Activated CD8-positive, alpha-beta T cell treated with anti-CD3 and anti-CD28 coated beads for 36 hours (primary cell): ENCODE data around the gene VPS54. TPM values are rescaled to one million over a fixed set of nuclear protein-coding genes. Genes with fewer than 3 reads are reported as not detected.
A peak's percentile ranks its signal among the peaks of the same experiment; 100 is the strongest.

Source experiments
- ATAC-seq: fragments of 200-7000 bp; cut with Tn5 transposase; one replicate; pipeline ENCODE4 v1.10.0; 2021; ENCODE audit warnings: mild to moderate bottlenecking, moderate library complexity
- CTCF ChIA-PET: fragments of 350-600 bp; sonication (Branson Sonifier 250); formaldehyde crosslinking; loops from one replicate; lab custom pipeline; 2021; ENCODE audit warnings: antibody characterized with exemption; lab: Charles Lee
- POLR2A ChIA-PET: fragments of 350-600 bp; sonication (Branson Sonifier 250); formaldehyde crosslinking; loops from one replicate; lab custom pipeline; 2021; ENCODE audit warnings: antibody characterized with exemption; lab: Charles Lee
- DNase-seq: peaks from one replicate; pipeline ENCODE4 v3.0.0-alpha.2; 2020
- H3K27ac Mint-ChIP-seq: one replicate; pipeline ENCODE4 v1.8.0; 2021; ENCODE audit warnings: mild to moderate bottlenecking, mixed read lengths
- H3K27me3 Mint-ChIP-seq: one replicate; pipeline ENCODE4 v1.8.0; 2021; ENCODE audit warnings: mixed read lengths
- H3K36me3 Mint-ChIP-seq: one replicate; pipeline ENCODE4 v1.8.0; 2021; ENCODE audit warnings: low read depth, mixed read lengths
- H3K4me1 Mint-ChIP-seq: one replicate; pipeline ENCODE4 v1.8.0; 2021; ENCODE audit warnings: low read depth, mixed read lengths
- H3K4me3 Mint-ChIP-seq: one replicate; pipeline ENCODE4 v1.8.0; 2021; ENCODE audit warnings: mild to moderate bottlenecking, moderate library complexity, mixed read lengths
- H3K9me3 Mint-ChIP-seq: one replicate; pipeline ENCODE4 v1.8.0; 2021; ENCODE audit warnings: mixed read lengths
- intact Hi-C: fragments of 100-400 bp; cut with micrococcal nuclease; formaldehyde crosslinking; loops from one replicate; pipeline ENCODE4 v1.10.0; 2022
- total RNA-seq, 2 experiments: library from RNA; stranded (reverse); gene quantifications; one replicate each; pipeline ENCODE4 v1.2.3, GENCODE V29; 2021
- TF ChIP-seq, protein P1 (sequence below): fragments of 200-600 bp; IDR thresholded peaks from one replicate; pipeline ENCODE4 v1.8.0; 2022; ENCODE audit warnings: antibody characterized with exemption, mild to moderate bottlenecking

The VPS54 gene
- total RNA-seq, 2 experiments from 2014 or later, result 8.9 to 9.4 TPM

DNA sequence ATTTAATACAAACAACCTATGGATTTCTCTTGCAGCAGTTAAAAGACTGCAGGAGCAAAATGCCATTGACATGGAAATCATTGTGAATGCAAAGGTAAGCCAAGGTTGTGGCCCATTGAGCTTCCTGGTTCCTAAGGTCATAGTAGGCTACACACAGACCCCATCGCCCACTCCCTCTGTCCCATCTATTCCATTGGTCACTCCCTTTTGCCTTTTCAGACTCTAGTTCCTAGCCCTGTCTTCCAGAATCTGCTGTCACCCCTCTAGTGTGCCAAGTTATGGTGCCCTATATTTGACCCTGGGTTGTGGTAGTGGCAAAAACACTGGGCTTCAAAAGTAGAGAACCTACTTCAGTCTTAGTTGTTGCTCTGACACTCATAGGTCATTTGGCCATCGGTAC lies 132.8 kb downstream of the VPS54 start:
- Mint-ChIP-seq H3K36me3 (peaks cover 40% of the 10 kb centered on the region), H3K4me3 (no peak overlapping the region), H3K4me1 (peaks cover 29% of the 10 kb centered on the region), H3K27me3 (no peaks in the 10 kb centered on the region), H3K27ac (no peak overlapping the region), H3K9me3 (no peaks in the 10 kb centered on the region)
- CTCF ChIA-PET, result interaction anchor here (0.9 to 1.0 kb wide), 2 partner anchors 29 to 67 kb away, joined by 3 to 4 read pairs; no protein-coding TSS in a partner anchor
- TF ChIP-seq, protein P1, sequence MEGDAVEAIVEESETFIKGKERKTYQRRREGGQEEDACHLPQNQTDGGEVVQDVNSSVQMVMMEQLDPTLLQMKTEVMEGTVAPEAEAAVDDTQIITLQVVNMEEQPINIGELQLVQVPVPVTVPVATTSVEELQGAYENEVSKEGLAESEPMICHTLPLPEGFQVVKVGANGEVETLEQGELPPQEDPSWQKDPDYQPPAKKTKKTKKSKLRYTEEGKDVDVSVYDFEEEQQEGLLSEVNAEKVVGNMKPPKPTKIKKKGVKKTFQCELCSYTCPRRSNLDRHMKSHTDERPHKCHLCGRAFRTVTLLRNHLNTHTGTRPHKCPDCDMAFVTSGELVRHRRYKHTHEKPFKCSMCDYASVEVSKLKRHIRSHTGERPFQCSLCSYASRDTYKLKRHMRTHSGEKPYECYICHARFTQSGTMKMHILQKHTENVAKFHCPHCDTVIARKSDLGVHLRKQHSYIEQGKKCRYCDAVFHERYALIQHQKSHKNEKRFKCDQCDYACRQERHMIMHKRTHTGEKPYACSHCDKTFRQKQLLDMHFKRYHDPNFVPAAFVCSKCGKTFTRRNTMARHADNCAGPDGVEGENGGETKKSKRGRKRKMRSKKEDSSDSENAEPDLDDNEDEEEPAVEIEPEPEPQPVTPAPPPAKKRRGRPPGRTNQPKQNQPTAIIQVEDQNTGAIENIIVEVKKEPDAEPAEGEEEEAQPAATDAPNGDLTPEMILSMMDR, result no peak
- intact Hi-C loops, result loop anchor here (5.0 kb wide), 1 partner anchor 189 kb away; no protein-coding TSS in a partner anchor
- DNase-seq, result no peak
- POLR2A ChIA-PET, result no interaction called here
- ATAC-seq, result no peak

GRCh38 chr2:63882395-63883105 lies 136.7 kb downstream of the VPS54 start:
- peaks cover 30% of the 10 kb centered on the region for H3K4me1 Mint-ChIP-seq
- H3K4me3 Mint-ChIP-seq, result no peak overlapping the region
- H3K27ac Mint-ChIP-seq, result peak overlapping the region; percentile 60
- ATAC-seq (no peak), DNase-seq (peak; percentile 11)
- TF ChIP-seq, protein P1, result no peak
- ChIA-PET CTCF (interaction anchor here (1.7 kb wide), 1 partner anchor 21 kb away, joined by 8 read pairs; no protein-coding TSS in a partner anchor), POLR2A (interaction anchor here (0.5 to 1.1 kb wide), 2 partner anchors 37 to 71 kb away, joined by 3 to 4 read pairs; no protein-coding TSS in a partner anchor)
- no peaks in the 10 kb centered on the region for H3K27me3 Mint-ChIP-seq
- H3K36me3 Mint-ChIP-seq, result peaks cover 33% of the 10 kb centered on the region
- intact Hi-C loops, result no loop called here
- H3K9me3 Mint-ChIP-seq, result no peaks in the 10 kb centered on the region

DNA sequence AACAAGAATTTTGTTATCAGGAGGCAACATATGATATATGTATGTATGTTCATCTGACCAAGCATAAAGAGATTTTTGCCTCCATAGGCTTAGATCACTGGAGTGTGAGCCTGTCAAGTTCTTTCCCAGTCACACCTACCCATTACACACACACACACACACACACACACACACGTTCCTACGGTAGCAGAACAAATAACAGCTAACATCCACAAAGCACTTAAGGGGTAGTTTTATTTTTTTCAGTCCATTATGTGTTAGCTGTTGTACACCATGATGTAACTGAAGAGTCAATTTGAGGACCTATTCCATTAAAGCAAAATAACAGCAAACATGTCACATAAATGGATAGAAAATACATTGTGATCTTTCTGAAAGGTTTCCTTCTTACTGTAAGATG lies 138.0 kb downstream of the VPS54 start:
- no peak for ATAC-seq
- Mint-ChIP-seq H3K36me3 (peaks cover 37% of the 10 kb centered on the region), H3K9me3 (no peaks in the 10 kb centered on the region), H3K27me3 (no peaks in the 10 kb centered on the region), H3K4me3 (no peak overlapping the region), H3K4me1 (peaks cover 34% of the 10 kb centered on the region), H3K27ac (peak overlapping the region; percentile 60)
- ChIA-PET POLR2A (interaction anchor here (0.6 to 0.7 kb wide), 2 partner anchors 291 to 1639 kb away, joined by 3 to 4 read pairs; no protein-coding TSS in a partner anchor), CTCF (interaction anchor here (0.8 kb wide), 1 partner anchor 19 kb away, joined by 3 read pairs; no protein-coding TSS in a partner anchor)
- no peak for DNase-seq
- TF ChIP-seq, protein P1, result no peak
- intact Hi-C loops, result no loop called here

DNA sequence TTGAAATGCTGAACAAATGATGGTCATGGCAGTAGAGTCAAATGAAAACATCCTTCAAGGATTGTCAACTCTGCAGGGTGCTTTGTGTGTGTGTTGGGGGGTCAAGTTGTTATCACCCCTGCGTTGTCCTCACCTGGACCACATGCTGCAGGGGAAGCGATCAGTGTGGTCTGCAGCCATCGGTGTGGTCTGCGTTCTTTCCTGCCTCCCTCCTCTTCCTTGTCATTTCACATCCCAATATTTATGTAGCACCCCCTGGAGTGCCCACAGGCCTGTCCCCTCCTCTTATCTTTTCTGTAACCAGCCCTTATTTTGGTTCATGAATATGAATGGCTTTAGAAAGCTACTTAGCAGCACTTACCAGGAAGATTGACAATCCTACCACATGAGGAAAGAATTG lies 138.6 kb downstream of the VPS54 start:
- POLR2A ChIA-PET, result interaction anchor here (0.6 to 0.7 kb wide), 2 partner anchors 290 to 1639 kb away, joined by 3 to 4 read pairs; no protein-coding TSS in a partner anchor
- Mint-ChIP-seq H3K9me3 (no peaks in the 10 kb centered on the region), H3K27ac (peak overlapping the region; percentile 17), H3K27me3 (no peaks in the 10 kb centered on the region), H3K4me1 (peaks cover 39% of the 10 kb centered on the region), H3K4me3 (no peak overlapping the region), H3K36me3 (peaks cover 37% of the 10 kb centered on the region)
- intact Hi-C loops, result no loop called here
- DNase-seq (no peak), ATAC-seq (no peak)
- TF ChIP-seq, protein P1, result no peak
- CTCF ChIA-PET, result interaction anchor here (0.6 to 0.8 kb wide), 2 partner anchors 19 to 451 kb away, joined by 3 read pairs; no protein-coding TSS in a partner anchor
